HFFc6 (cell line): ENCODE measurements around the gene GRB10. TPM values are rescaled to one million over a fixed set of nuclear protein-coding genes. Genes with fewer than 3 reads are reported as not detected.

ENCODE experiments used
- DNase-seq: peaks from one replicate; pipeline ENCODE4 v3.0.0-alpha.2; 2018
- H3K27ac Mint-ChIP-seq: 2 replicates; pipeline ENCODE4 v1.8.0; 2020; ENCODE audit warnings: mild to moderate bottlenecking, mixed read lengths
- H3K27me3 Mint-ChIP-seq: 2 replicates; pipeline ENCODE4 v1.8.0; 2021; ENCODE audit warnings: mild to moderate bottlenecking, moderate library complexity, mixed read lengths; ENCODE audit not compliant: insufficient read depth
- H3K36me3 Mint-ChIP-seq: 2 replicates; pipeline ENCODE4 v1.8.0; 2021; ENCODE audit warnings: low read depth, mixed read lengths
- H3K4me1 Mint-ChIP-seq: 2 replicates; pipeline ENCODE4 v1.8.0; 2020; ENCODE audit warnings: low read depth, mixed read lengths
- H3K4me3 Mint-ChIP-seq: 2 replicates; pipeline ENCODE4 v1.8.0; 2020; ENCODE audit warnings: mild to moderate bottlenecking, moderate library complexity, mixed read lengths
- H3K9me3 Mint-ChIP-seq: 2 replicates; pipeline ENCODE4 v1.8.0; 2020; ENCODE audit warnings: mild to moderate bottlenecking, mixed read lengths
- CTCF ChIP-seq: fragments of 200-600 bp; sonication (generic); IDR thresholded peaks from 2 replicates; pipeline ENCODE4 v1.5.0; 2021; ENCODE audit warnings: antibody characterized with exemption, mild to moderate bottlenecking
- total RNA-seq, 6 experiments: library from RNA; stranded (reverse); fragmentation: NEBNext Ultra II Directional; extraction: Animal tissue kit (Norgen Biotek cat#: 25700); gene quantifications; 2 replicates in 1 of 6; 3 replicates in 5 of 6; pipeline ENCODE4 v1.2.3, GENCODE V29; 2021

The GRB10 gene
- total RNA-seq, 6 experiments from 2014 or later = 13.6 to 17.8 (median 14.8) TPM

DNA sequence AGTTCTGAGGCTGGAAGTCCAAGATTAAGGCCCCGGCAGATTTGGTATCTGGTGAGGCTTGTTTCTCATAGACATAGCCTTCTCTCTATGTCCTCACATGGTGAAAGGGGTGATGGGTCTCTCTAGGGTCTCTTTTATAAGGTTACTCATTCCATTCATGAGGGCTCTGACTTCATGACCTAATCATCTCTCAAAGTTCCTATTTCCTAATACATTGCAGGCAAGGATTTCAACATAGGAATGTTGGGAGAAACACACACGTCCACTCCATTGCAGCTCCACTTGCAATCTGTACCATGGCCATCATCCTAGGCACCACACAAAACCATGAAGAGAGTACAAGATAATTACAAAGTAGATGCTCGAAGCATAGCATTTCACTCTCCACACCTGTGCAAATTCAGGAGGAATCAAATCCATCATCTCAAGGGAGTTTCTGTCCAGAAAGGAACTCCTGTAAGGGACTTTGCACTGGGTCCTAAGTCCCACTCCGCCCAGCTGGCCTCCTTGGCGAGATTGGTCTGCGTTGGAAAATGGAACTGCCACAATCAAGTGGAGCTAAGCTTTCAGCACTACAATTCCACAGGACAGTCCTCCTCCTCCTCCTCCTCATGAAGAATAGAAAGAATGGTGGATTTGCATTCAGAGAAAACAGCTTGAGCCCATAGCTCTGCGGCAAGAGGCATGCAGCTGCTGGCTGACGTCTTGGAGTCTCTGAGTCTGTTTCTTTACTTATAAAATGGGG is 226.3 kb downstream of the GRB10 start:
- H3K36me3 Mint-ChIP-seq = no peaks in the 10 kb centered on the region
- no peak overlapping the region for H3K4me3 Mint-ChIP-seq
- peaks cover 43% of the 10 kb centered on the region for H3K27me3 Mint-ChIP-seq
- no peak for TF ChIP-seq CTCF
- DNase-seq = no peak
- H3K27ac Mint-ChIP-seq = no peak overlapping the region
- no peaks in the 10 kb centered on the region for H3K4me1 Mint-ChIP-seq
- H3K9me3 Mint-ChIP-seq = no peaks in the 10 kb centered on the region

DNA sequence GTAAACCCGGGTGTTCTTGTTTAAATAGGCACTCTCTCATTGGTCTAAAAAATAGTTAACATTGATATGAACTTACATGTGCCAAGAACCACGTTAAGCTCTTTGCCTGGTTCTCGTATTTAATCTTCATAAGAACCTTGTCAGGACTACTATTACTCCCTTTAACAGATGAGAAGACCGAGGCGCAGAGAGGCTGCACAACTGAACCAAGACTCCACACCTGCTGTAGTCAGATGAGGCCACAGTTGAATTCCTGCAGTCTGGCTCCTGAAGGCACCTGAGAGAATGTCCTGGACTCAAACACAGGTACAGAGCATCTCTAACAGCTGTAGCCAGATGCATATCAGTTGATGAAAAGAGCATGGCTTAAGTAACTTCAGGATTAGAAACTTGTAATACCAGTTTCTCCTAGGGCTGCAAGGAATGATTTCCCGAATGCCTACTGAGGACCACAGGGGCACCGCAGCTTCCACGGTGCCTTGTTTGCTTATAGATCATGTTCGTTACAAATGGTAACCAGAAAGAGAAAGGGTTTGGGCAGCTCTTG is 227.0 kb downstream of the GRB10 start:
- Mint-ChIP-seq H3K36me3 (no peaks in the 10 kb centered on the region), H3K27ac (no peak overlapping the region), H3K9me3 (no peaks in the 10 kb centered on the region), H3K4me1 (no peaks in the 10 kb centered on the region), H3K4me3 (no peak overlapping the region), H3K27me3 (peaks cover 42% of the 10 kb centered on the region)
- no peak for TF ChIP-seq CTCF
- DNase-seq = no peak

DNA sequence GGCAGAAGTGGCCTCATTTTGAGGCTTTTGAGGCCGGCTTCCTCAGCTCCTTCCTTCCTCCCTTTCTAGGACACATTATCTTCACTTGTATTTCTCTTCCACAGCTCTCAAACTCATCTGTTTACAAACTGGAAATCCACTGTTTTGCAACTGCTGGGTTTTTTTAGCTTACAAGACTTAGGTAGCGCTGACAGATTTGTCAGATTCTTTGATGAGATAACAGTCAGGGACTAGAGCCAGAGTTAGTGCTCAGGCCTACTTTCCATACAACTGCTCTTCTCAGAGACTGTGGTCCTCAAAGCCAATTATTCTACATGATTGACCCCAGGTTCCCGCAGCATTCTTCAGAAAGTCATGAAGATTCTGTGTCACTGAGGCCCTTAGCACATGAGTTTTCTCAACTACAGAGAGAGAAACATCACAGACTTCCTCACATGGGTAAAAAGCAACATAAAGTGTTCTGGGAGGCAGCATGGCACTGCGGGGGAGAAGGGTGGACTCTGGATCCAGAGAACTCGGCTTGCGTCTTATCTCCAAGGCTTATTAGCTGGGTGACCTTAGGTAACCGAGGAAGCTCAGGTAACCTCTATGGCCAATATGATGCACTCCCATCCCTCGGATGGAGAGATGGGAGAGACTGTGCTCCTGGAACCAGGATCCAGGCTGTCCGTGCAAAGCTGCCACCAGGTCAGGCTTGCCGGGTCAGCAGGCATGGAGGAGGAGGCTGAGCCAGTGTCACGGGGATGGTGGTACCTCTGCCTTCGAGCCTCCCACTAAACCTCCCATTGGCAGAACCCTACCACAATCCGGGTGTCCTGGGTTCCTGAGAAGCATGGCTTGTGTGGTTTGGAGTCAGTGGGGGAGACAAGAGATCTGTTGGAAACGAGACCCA is 228.0 kb downstream of the GRB10 start:
- Mint-ChIP-seq H3K36me3 (no peaks in the 10 kb centered on the region), H3K27ac (no peak overlapping the region), H3K4me1 (no peaks in the 10 kb centered on the region), H3K27me3 (peaks cover 41% of the 10 kb centered on the region), H3K4me3 (no peak overlapping the region), H3K9me3 (no peaks in the 10 kb centered on the region)
- no peak for DNase-seq
- TF ChIP-seq CTCF = no peak

GRCh38 chr7:50553973-50554372 is 228.7 kb downstream of the GRB10 start:
- no peak for DNase-seq
- Mint-ChIP-seq H3K4me1 (no peaks in the 10 kb centered on the region), H3K9me3 (no peaks in the 10 kb centered on the region), H3K4me3 (no peak overlapping the region), H3K36me3 (no peaks in the 10 kb centered on the region), H3K27me3 (peaks cover 45% of the 10 kb centered on the region), H3K27ac (no peak overlapping the region)
- TF ChIP-seq CTCF = no peak

- no peak for TF ChIP-seq CTCF
- DNase-seq = peak; percentile 29
These were observed 229.8 kb downstream of the GRB10 start for GRCh38 chr7:50552921-50553320.

More at GRCh38 chr7:50552921-50553320, 229.8 kb downstream of the GRB10 start:
- no peaks in the 10 kb centered on the region for H3K36me3 Mint-ChIP-seq
- peaks cover 42% of the 10 kb centered on the region for H3K27me3 Mint-ChIP-seq
- no peak overlapping the region for H3K4me3 Mint-ChIP-seq
- no peak overlapping the region for H3K27ac Mint-ChIP-seq
- H3K4me1 Mint-ChIP-seq = no peaks in the 10 kb centered on the region
- no peaks in the 10 kb centered on the region for H3K9me3 Mint-ChIP-seq
